ENCODE results near the gene RERE.

DNA sequence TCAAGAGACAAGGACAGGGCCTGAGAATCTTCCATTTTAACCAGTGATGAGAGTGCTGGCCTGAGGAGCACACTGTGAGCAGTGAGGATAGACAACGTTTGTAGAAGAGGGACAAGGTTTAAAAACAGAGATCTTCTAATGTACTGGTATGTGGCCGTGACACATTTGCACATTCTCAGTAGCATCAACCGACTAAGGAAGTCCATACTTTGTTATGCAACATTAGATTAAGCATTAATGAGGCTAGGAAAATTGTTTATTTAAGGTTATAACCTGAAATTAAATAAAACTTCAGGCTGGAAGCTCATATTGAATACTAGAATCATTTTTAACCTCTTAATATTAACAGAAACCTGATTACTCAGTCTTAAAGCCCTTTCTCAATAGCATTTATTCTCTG, 400.6 kb downstream of the RERE start:
- TF ChIP-seq POLR2A (IDR thresholded peaks at IDR 0.05) = no peak
- no peak for TF ChIP-seq CTCF (IDR thresholded peaks at IDR 0.05)

Data from adrenal gland (tissue), 5 donors.